Sigmoid colon (tissue), 4 donors: ENCODE measurements around the gene NEURL1.

Experiments used
- EP300 ChIP-seq, 4 donors: sonication (generic); formaldehyde crosslinking; IDR thresholded peaks; one replicate each; pipeline ENCODE4 v1.6.1; 2017; ENCODE audit warnings: antibody characterized with exemption in 4 of 4
- POLR2A ChIP-seq, 2 donors: fragments of 450-650 bp; IDR thresholded peaks; one replicate each; pipeline ENCODE4 v1.6.1; 2016; ENCODE audit warnings: antibody characterized with exemption in 2 of 2, mild to moderate bottlenecking in 2 of 2, moderate library complexity in 2 of 2
- POLR2AphosphoS5 ChIP-seq, 4 donors: sonication (generic); formaldehyde crosslinking; IDR thresholded peaks; one replicate each; pipeline ENCODE4 v1.6.1; 2017; ENCODE audit warnings: antibody characterized with exemption in 4 of 4
- TF ChIP-seq, protein P1 (sequence below), 4 experiments: fragments of 450-650 bp in 3 of 4; fragments of 200-600 bp in 1 of 4; IDR thresholded peaks; one replicate each; pipeline ENCODE4 v1.5.1; 2016 to 2019; ENCODE audit warnings: antibody characterized with exemption in 4 of 4, mild to moderate bottlenecking in 3 of 4, moderate library complexity in 2 of 4

DNA sequence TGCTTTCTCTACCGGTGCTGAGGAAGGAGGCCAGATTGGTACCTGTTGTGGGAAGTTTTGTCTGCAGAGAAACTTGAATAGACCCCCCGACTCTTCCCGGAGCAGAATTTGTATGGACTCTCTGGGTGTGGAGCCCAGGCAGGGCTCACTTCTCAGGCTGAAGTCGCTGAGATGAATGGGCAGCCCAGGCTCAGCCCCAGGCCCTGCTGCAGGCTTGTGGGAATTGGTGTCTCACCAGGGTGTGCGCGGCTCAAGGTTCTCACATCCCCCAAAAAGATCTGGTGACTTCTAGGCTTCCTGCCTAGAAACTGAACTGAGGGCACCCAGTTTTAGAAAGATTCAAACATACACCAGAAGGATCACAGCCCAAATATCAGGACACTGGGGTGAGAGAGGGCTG is 103.5 kb downstream of the NEURL1 start:
- TF ChIP-seq, protein P1, sequence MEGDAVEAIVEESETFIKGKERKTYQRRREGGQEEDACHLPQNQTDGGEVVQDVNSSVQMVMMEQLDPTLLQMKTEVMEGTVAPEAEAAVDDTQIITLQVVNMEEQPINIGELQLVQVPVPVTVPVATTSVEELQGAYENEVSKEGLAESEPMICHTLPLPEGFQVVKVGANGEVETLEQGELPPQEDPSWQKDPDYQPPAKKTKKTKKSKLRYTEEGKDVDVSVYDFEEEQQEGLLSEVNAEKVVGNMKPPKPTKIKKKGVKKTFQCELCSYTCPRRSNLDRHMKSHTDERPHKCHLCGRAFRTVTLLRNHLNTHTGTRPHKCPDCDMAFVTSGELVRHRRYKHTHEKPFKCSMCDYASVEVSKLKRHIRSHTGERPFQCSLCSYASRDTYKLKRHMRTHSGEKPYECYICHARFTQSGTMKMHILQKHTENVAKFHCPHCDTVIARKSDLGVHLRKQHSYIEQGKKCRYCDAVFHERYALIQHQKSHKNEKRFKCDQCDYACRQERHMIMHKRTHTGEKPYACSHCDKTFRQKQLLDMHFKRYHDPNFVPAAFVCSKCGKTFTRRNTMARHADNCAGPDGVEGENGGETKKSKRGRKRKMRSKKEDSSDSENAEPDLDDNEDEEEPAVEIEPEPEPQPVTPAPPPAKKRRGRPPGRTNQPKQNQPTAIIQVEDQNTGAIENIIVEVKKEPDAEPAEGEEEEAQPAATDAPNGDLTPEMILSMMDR (IDR thresholded peaks at IDR 0.05): no peak
- no peak for TF ChIP-seq EP300 (IDR thresholded peaks at IDR 0.05)
- no peak for TF ChIP-seq POLR2A (IDR thresholded peaks at IDR 0.05)
- no peak for TF ChIP-seq POLR2AphosphoS5 (IDR thresholded peaks at IDR 0.05)
